GM12891 (cell line): ENCODE measurements around the gene CFAP46.

Experiments used
- PAX5 ChIP-seq: IDR thresholded peaks from 2 replicates; pipeline ENCODE4 v1.6.1; 2011; ENCODE audit warnings: low read length, moderate library complexity, mild to moderate bottlenecking; ENCODE audit not compliant: insufficient read depth, severe bottlenecking
- POLR2A ChIP-seq: IDR thresholded peaks from 2 replicates; pipeline ENCODE4 v1.6.1; 2011; ENCODE audit warnings: low read depth, low read length, control low read depth
- POLR2AphosphoS5 ChIP-seq: IDR thresholded peaks from 2 replicates; pipeline ENCODE4 v1.6.1; 2011; ENCODE audit warnings: low read depth, low read length, control low read depth
- TAF1 ChIP-seq: IDR thresholded peaks from 2 replicates; pipeline ENCODE4 v1.6.1; 2011; ENCODE audit warnings: low read depth, low read length, control low read depth

DNA sequence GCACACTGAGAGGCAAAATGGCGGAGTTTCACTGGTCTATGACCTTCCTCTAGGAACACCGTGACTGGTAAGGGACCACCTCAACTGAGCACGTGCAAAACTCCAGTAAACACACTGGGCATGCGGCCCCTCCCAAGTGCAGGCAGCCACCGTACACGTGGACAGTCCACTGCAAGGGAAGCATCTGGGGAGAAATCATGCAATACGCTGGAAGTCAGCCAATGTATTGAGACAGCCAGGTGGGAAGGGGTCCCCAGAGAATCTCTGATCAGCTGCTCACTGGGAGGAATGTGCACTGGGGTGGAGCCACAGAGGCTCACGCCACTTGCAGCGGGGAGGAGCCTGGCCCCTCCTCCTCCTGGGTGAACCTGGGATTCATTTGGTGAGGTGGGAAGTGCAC, 49.3 kb downstream of the CFAP46 start:
- TF ChIP-seq POLR2A (no peak), POLR2AphosphoS5 (no peak), PAX5 (no peak), TAF1 (no peak)
